Liver (tissue), 9 donors: ENCODE measurements around the gene SCUBE3. TPM values are rescaled to one million over a fixed set of nuclear protein-coding genes. Genes with fewer than 3 reads are reported as not detected.
A peak's percentile ranks its signal among the peaks of the same experiment; 100 is the strongest.

ENCODE experiments used
- DNase-seq: peaks from one replicate; pipeline ENCODE4 v3.0.0-alpha.2; 2017; ENCODE audit warnings: low spot score
- H3K27ac ChIP-seq, 2 donors: one replicate each; pipeline ENCODE4 v1.7.0; 2013; ENCODE audit warnings: inconsistent platforms in 2 of 2, low read length in 2 of 2, control low read depth in 1 of 2, low read depth in 1 of 2, mild to moderate bottlenecking in 1 of 2
- H3K27me3 ChIP-seq, 4 donors: one replicate each; pipeline versions ENCODE4 v1.6.1 to v1.7.0; 2013; ENCODE audit warnings: low read length in 3 of 4, inconsistent platforms in 1 of 4, mild to moderate bottlenecking in 1 of 4, moderate library complexity in 1 of 4; ENCODE audit not compliant: control insufficient read depth in 4 of 4, insufficient read depth in 4 of 4
- H3K36me3 ChIP-seq, 4 donors: one replicate each; pipeline versions ENCODE4 v1.6.1 to v1.7.0; 2013; ENCODE audit warnings: low read length in 3 of 4, mild to moderate bottlenecking in 3 of 4, low read depth in 1 of 4, moderate library complexity in 1 of 4; ENCODE audit not compliant: control insufficient read depth in 4 of 4, insufficient read depth in 3 of 4
- H3K4me1 ChIP-seq, 4 donors: one replicate each; pipeline versions ENCODE4 v1.6.1 to v1.7.0; 2013; ENCODE audit warnings: low read length in 3 of 4, mild to moderate bottlenecking in 3 of 4, moderate library complexity in 1 of 4; ENCODE audit not compliant: control insufficient read depth in 4 of 4, insufficient read depth in 4 of 4
- H3K4me3 ChIP-seq, 3 donors: one replicate each; pipeline versions ENCODE4 v1.6.1 to v1.7.0; 2013; ENCODE audit warnings: low read length in 3 of 3, control low read depth in 1 of 3, low read depth in 1 of 3, mild to moderate bottlenecking in 1 of 3
- H3K9ac ChIP-seq, 2 donors: one replicate each; pipeline ENCODE4 v1.7.0; 2013; ENCODE audit warnings: low read length in 2 of 2, mild to moderate bottlenecking in 2 of 2, moderate library complexity in 2 of 2, control low read depth in 1 of 2, low read depth in 1 of 2
- H3K9me3 ChIP-seq, 4 donors: one replicate each; pipeline versions ENCODE4 v1.6.1 to v1.7.0; 2013; ENCODE audit warnings: low read length in 3 of 4; ENCODE audit not compliant: control insufficient read depth in 4 of 4
- ATF3 ChIP-seq: IDR thresholded peaks from 2 replicates; pipeline ENCODE4 v1.6.1; 2016; ENCODE audit warnings: antibody characterized with exemption
- EGR1 ChIP-seq, 2 donors: IDR thresholded peaks; 2 replicates each; pipeline ENCODE4 v1.6.1; 2016 to 2018; ENCODE audit warnings: antibody characterized with exemption in 2 of 2, low read depth in 2 of 2
- FOXA1 ChIP-seq: IDR thresholded peaks from 2 replicates; pipeline ENCODE4 v1.6.1; 2016; ENCODE audit warnings: antibody characterized with exemption
- GABPA ChIP-seq, 2 donors: IDR thresholded peaks in 1 of 2; conservative IDR thresholded peaks in 1 of 2; 2 replicates each; pipeline ENCODE4 v1.6.1; 2016; ENCODE audit warnings: antibody characterized with exemption in 2 of 2, mild to moderate bottlenecking in 1 of 2, moderate library complexity in 1 of 2
- HNF4A ChIP-seq, 2 donors: conservative IDR thresholded peaks; 2 replicates each; pipeline ENCODE4 v1.6.1; 2016; ENCODE audit warnings: antibody characterized with exemption in 2 of 2, mild to moderate bottlenecking in 2 of 2
- HNF4G ChIP-seq: IDR thresholded peaks from 2 replicates; pipeline ENCODE4 v1.6.1; 2016; ENCODE audit warnings: antibody characterized with exemption
- JUND ChIP-seq, 2 donors: IDR thresholded peaks; 2 replicates each; pipeline ENCODE4 v1.6.1; 2016; ENCODE audit warnings: antibody characterized with exemption in 2 of 2
- NR2F2 ChIP-seq: IDR thresholded peaks from 2 replicates; pipeline ENCODE4 v1.6.1; 2016; ENCODE audit warnings: antibody characterized with exemption
- REST ChIP-seq: IDR thresholded peaks from 2 replicates; pipeline ENCODE4 v1.6.1; 2016; ENCODE audit warnings: antibody characterized with exemption, mild to moderate bottlenecking
- RXRA ChIP-seq, 2 donors: IDR thresholded peaks; 2 replicates each; pipeline ENCODE4 v1.6.1; 2017 to 2018; ENCODE audit warnings: antibody characterized with exemption in 2 of 2, mild to moderate bottlenecking in 1 of 2
- SP1 ChIP-seq: IDR thresholded peaks from 2 replicates; pipeline ENCODE4 v1.6.1; 2018; ENCODE audit warnings: antibody characterized with exemption, mild to moderate bottlenecking
- TAF1 ChIP-seq: conservative IDR thresholded peaks from 2 replicates; pipeline ENCODE4 v1.6.1; 2016; ENCODE audit warnings: antibody characterized with exemption, mild to moderate bottlenecking
- YY1 ChIP-seq: IDR thresholded peaks from 2 replicates; pipeline ENCODE4 v1.6.1; 2016; ENCODE audit warnings: antibody characterized with exemption, mild to moderate bottlenecking
- WGBS: extraction: QIAGEN DNeasy Blood & Tissue Kit; methylation state at CpG from one replicate; pipeline ENCODE4 v1.1.7; 2013; 5-methylcytosine and 5-hydroxymethylcytosine counted together
- polyA plus RNA-seq, 2 donors: library from polyadenylated mRNA; stranded (reverse) in 1 of 2; unstranded in 1 of 2; fragments of 200-250 nt in 1 of 2; fragments of >200 nt in 1 of 2; fragmentation: Nextera tagmentation in 1 of 2; extraction: Ambion mirVana in 1 of 2; gene quantifications; one replicate each; pipeline versions ENCODE4 v1.2.1 to v1.2.3, GENCODE V29; 2013 to 2015
- total RNA-seq, 2 donors: library from RNA; depleted of rRNA; stranded (reverse); fragments of >200 nt; gene quantifications; one replicate each; pipeline ENCODE4 v1.2.3, GENCODE V29; 2014
- TF ChIP-seq, protein P1 (sequence below): fragments of 150-350 bp; IDR thresholded peaks from 2 replicates; pipeline ENCODE4 v1.5.1; 2017; ENCODE audit warnings: improper control_type of control experiment, low read depth, low read length; ENCODE audit not compliant: missing input control
- donor health status: healthy.
- donor health status: healthy.
- donor health status: healthy.
- donor health status: healthy.
- donor health status: healthy.

Gene SCUBE3
- total and polyA plus RNA-seq, 4 donors, result 0.03 to 0.09 (median 0.07) TPM

DNA sequence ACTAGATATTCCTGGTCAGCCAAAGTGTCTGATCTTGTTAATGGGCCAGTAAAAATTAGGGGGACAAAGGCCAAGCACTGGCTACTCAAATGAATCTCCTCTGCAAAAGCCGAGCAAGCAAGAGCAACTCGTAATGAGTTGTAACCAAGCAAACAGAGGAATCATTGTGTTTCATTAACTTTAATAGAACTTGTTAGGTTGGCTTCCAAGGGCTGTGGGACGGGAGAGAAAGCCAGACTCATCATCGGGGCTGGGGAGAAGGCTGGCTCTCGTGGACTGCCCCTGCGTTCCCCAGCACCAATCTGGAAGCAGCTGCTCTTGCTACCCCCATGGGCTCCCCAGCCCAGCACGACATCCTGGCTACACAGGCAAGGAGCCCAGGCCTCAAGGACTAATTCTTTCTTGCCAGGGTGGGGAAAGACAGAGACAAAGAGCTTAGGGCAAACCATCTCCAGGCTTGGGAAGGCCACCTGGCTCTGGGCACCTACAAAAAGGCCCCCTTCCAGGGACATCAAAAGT is 10.5 kb upstream of the SCUBE3 start:
- WGBS, result 86% methylated on average over 7 of the region's 7 CpGs
- peak overlapping the region in 1 of 2 donors; percentile 32 for H3K9ac ChIP-seq
- TF ChIP-seq TAF1, result no peak

GRCh38 chr6:35203680-35204079 is 10.1 kb upstream of the SCUBE3 start:
- Histone ChIP-seq H3K9me3 (no peaks in the 10 kb centered on the region), H3K4me3 (no peak overlapping the region), H3K4me1 (peaks cover 2 to 11% (median 5%) of the 10 kb centered on the region in 4 donors), H3K27me3 (no peaks in the 10 kb centered on the region), H3K9ac (peak overlapping the region in 1 of 2 donors; percentile 32), H3K36me3 (no peaks in the 10 kb centered on the region), H3K27ac (no peak overlapping the region)
- DNase-seq, result no peak
- TF ChIP-seq RXRA (IDR thresholded peaks at IDR 0.05) (peak in 1 of 2 donors; percentile 7), HNF4A (conservative IDR thresholded peaks at IDR 0.05) (no peak), FOXA1 (no peak), TAF1 (no peak)
- WGBS, result 13% methylated on average over 2 of the region's 2 CpGs

More for the DNA sequence above, 10.5 kb upstream of the SCUBE3 start:
- DNase-seq, result no peak
- no peak overlapping the region for H3K4me3 ChIP-seq
- no peaks in the 10 kb centered on the region for H3K9me3 ChIP-seq
- H3K4me1 ChIP-seq, result peaks cover 2 to 11% (median 5%) of the 10 kb centered on the region in 4 donors
- no peak overlapping the region for H3K27ac ChIP-seq
- no peaks in the 10 kb centered on the region for H3K27me3 ChIP-seq
- H3K36me3 ChIP-seq, result no peaks in the 10 kb centered on the region

- no peak overlapping the region for H3K27ac ChIP-seq
- H3K36me3 ChIP-seq, result no peaks in the 10 kb centered on the region
- H3K9me3 ChIP-seq, result no peaks in the 10 kb centered on the region
- peaks cover 0 to 11% (median 5%) of the 10 kb centered on the region in 4 donors for H3K4me1 ChIP-seq
- DNase-seq, result no peak
- 89% methylated on average over 1 of the region's 1 CpG for WGBS
- H3K9ac ChIP-seq, result no peak overlapping the region
- TF ChIP-seq YY1 (no peak), TAF1 (no peak), REST (no peak), ATF3 (no peak), GABPA (IDR thresholded peaks at IDR 0.05 in 1 of 2, conservative IDR thresholded peaks at IDR 0.05 in 1 of 2) (no peak), HNF4G (no peak), EGR1 (IDR thresholded peaks at IDR 0.05; ENCODE audit: low read depth in 2 of 2) (no peak), HNF4A (conservative IDR thresholded peaks at IDR 0.05) (no peak), FOXA1 (no peak), SP1 (no peak), RXRA (IDR thresholded peaks at IDR 0.05) (no peak), NR2F2 (no peak), JUND (IDR thresholded peaks at IDR 0.05) (no peak)
- TF ChIP-seq, protein P1, sequence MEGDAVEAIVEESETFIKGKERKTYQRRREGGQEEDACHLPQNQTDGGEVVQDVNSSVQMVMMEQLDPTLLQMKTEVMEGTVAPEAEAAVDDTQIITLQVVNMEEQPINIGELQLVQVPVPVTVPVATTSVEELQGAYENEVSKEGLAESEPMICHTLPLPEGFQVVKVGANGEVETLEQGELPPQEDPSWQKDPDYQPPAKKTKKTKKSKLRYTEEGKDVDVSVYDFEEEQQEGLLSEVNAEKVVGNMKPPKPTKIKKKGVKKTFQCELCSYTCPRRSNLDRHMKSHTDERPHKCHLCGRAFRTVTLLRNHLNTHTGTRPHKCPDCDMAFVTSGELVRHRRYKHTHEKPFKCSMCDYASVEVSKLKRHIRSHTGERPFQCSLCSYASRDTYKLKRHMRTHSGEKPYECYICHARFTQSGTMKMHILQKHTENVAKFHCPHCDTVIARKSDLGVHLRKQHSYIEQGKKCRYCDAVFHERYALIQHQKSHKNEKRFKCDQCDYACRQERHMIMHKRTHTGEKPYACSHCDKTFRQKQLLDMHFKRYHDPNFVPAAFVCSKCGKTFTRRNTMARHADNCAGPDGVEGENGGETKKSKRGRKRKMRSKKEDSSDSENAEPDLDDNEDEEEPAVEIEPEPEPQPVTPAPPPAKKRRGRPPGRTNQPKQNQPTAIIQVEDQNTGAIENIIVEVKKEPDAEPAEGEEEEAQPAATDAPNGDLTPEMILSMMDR, result no peak
- H3K4me3 ChIP-seq, result no peak overlapping the region
- no peaks in the 10 kb centered on the region for H3K27me3 ChIP-seq
Measured at GRCh38 chr6:35206346-35206745, 7.4 kb upstream of the SCUBE3 start.
